Psoas muscle (tissue), 8 donors: ENCODE measurements around the gene PHF13. TPM values are rescaled to one million over a fixed set of nuclear protein-coding genes. Genes with fewer than 3 reads are reported as not detected.

ENCODE experiments used
- ATAC-seq, 4 donors: fragments of 200-7000 bp; cut with Tn5 transposase; one replicate each; pipeline ENCODE4 v1.9.1; 2020; ENCODE audit warnings: moderate library complexity in 3 of 4, mild to moderate bottlenecking in 2 of 4
- DNase-seq, 2 donors: peaks; one replicate each; pipeline ENCODE4 v3.0.0-alpha.2; 2020
- H3K27ac ChIP-seq: fragments of 200-600 bp; one replicate; pipeline ENCODE4 v1.8.0; 2022
- H3K27me3 ChIP-seq, 3 donors: fragments of 200-600 bp in 1 of 3; one replicate each; pipeline versions ENCODE4 v1.6.1 to v1.8.0; 2013 to 2022; ENCODE audit warnings: low read length in 2 of 3, mild to moderate bottlenecking in 2 of 3, moderate library complexity in 1 of 3; ENCODE audit not compliant: insufficient read depth in 3 of 3
- H3K36me3 ChIP-seq, 2 donors: fragments of 200-600 bp in 1 of 2; one replicate each; pipeline versions ENCODE4 v1.6.1 to v1.8.0; 2013 to 2022; ENCODE audit warnings: low read depth in 1 of 2, mild to moderate bottlenecking in 1 of 2, moderate library complexity in 1 of 2; ENCODE audit not compliant: insufficient read depth in 1 of 2
- H3K4me1 ChIP-seq: fragments of 200-600 bp; one replicate; pipeline ENCODE4 v1.8.0; 2022
- H3K4me3 ChIP-seq: fragments of 200-600 bp; one replicate; pipeline ENCODE4 v1.8.0; 2022; ENCODE audit warnings: mild to moderate bottlenecking
- H3K9me3 ChIP-seq: fragments of 200-600 bp; one replicate; pipeline ENCODE4 v1.8.0; 2022
- CTCF ChIP-seq: fragments of 200-600 bp; IDR thresholded peaks from one replicate; pipeline ENCODE4 v1.8.0; 2022; ENCODE audit warnings: antibody characterized with exemption
- WGBS, 3 donors: extraction: QIAGEN DNeasy Blood & Tissue Kit; methylation state at CpG; one replicate each; pipeline versions ENCODE4 v1.1.6 to v1.1.7; 2013; 5-methylcytosine and 5-hydroxymethylcytosine counted together
- intact Hi-C, 2 donors: fragments of 100-400 bp; cut with DNase I; formaldehyde crosslinking; loops; one replicate each; pipeline versions ENCODE4 v1.11.0 to v1.14.2; 2022
- polyA plus RNA-seq, 3 donors: library from polyadenylated mRNA; stranded (reverse); fragments of 200-250 nt; gene quantifications; one replicate each; pipeline ENCODE4 v1.2.3, GENCODE V29; 2013
- total RNA-seq, 4 donors: library from RNA; stranded (reverse); fragmentation: NEBNext Ultra II Directional in 2 of 4; extraction: Animal tissue kit (Norgen Biotek cat#: 25700) in 2 of 4; gene quantifications; one replicate each; pipeline versions ENCODE4 v1.2.1 to v1.2.4, GENCODE V29; 2021 to 2023
- donor health status: healthy with polysubstance abuse.
- donor health status: DM: no; HTN: no; CAD: no; lungs with moderate emphysema.
- donor health status: Bipolar disorder and iron deficiency.
- donor health status: healthy.
- donor health status: DM: yes; HTN: yes; CAD: no.
- donor health status: DM: no; HTN: no; CAD: no.
- donor health status: DM: no; HTN: no; CAD: no.
- donor health status: DM: yes; HTN: yes; CAD: no.

Gene PHF13
- total and polyA plus RNA-seq, 7 donors = 4.8 to 21.3 (median 7.5) TPM

GRCh38 chr1:6666696-6667095, 53.2 kb downstream of the PHF13 start:
- intact Hi-C loops = no loop called here
- no peak overlapping the region for H3K4me3 ChIP-seq
- no peak overlapping the region for H3K27ac ChIP-seq
- DNase-seq = no peak
- peaks cover 2 to 42% of the 10 kb centered on the region in 2 donors for H3K36me3 ChIP-seq
- no peak for ATAC-seq
- no peaks in the 10 kb centered on the region for H3K9me3 ChIP-seq
- H3K27me3 ChIP-seq = no peaks in the 10 kb centered on the region
- TF ChIP-seq CTCF = no peak
- no peaks in the 10 kb centered on the region for H3K4me1 ChIP-seq
- WGBS, 3 donors = 89 to 92% (median 91%) methylated on average over 5 of the region's 5 CpGs

GRCh38 chr1:6667139-6667538, 53.6 kb downstream of the PHF13 start:
- ATAC-seq (peak in 1 of 4 donors; percentile 38), DNase-seq (no peak)
- TF ChIP-seq CTCF = no peak
- no peaks in the 10 kb centered on the region for H3K27me3 ChIP-seq
- intact Hi-C loops = no loop called here
- H3K4me3 ChIP-seq = no peak overlapping the region
- H3K9me3 ChIP-seq = no peaks in the 10 kb centered on the region
- peaks cover 1% of the 10 kb centered on the region for H3K4me1 ChIP-seq
- H3K36me3 ChIP-seq = peaks cover 2 to 42% of the 10 kb centered on the region in 2 donors
- no peak overlapping the region for H3K27ac ChIP-seq
- 93 to 95% (median 95%) methylated on average over 6 of the region's 6 CpGs for WGBS, 3 donors

- no peaks in the 10 kb centered on the region for H3K9me3 ChIP-seq
- ATAC-seq = no peak
- no peaks in the 10 kb centered on the region for H3K27me3 ChIP-seq
- intact Hi-C loops = no loop called here
- DNase-seq = no peak
- WGBS, 3 donors = 95 to 98% (median 97%) methylated on average over 9 of the region's 9 CpGs
- peaks cover 2 to 41% of the 10 kb centered on the region in 2 donors for H3K36me3 ChIP-seq
- peaks cover 13% of the 10 kb centered on the region for H3K4me1 ChIP-seq
- H3K4me3 ChIP-seq = no peak overlapping the region
- no peak for TF ChIP-seq CTCF
- no peak overlapping the region for H3K27ac ChIP-seq
Measured at GRCh38 chr1:6668503-6668902, 55.0 kb downstream of the PHF13 start.

- TF ChIP-seq CTCF = no peak
- Histone ChIP-seq H3K36me3 (peaks cover 0 to 29% of the 10 kb centered on the region in 2 donors), H3K27me3 (no peaks in the 10 kb centered on the region), H3K4me1 (peaks cover 23% of the 10 kb centered on the region), H3K4me3 (no peak overlapping the region), H3K9me3 (no peaks in the 10 kb centered on the region), H3K27ac (peak overlapping the region; percentile 39)
- no peak for DNase-seq
- peak; percentile 53 to 86 (median 76) for ATAC-seq
- 34 to 51% (median 45%) methylated on average over 2 of the region's 2 CpGs for WGBS, 3 donors
- intact Hi-C loops = no loop called here
Measured at GRCh38 chr1:6672558-6672957, 59.0 kb downstream of the PHF13 start.

Other genes with a start within 250 kb of the PHF13 start
- 1 to 10 TPM; 3.5 to 4.9 (median 4.0) TPM for gene ACOT7, start 220.0 kb upstream of the PHF13 start, total RNA-seq
- 10 to 100 TPM in 1 of 3 donors, 1 to 10 TPM in 2; 2.3 to 12.4 (median 4.9) TPM for gene ACOT7, start 220.0 kb upstream of the PHF13 start, polyA plus RNA-seq
- under 1 TPM in 1 of 4 donors, not detected in 3; 0.06 TPM for gene HES2, start 193.8 kb upstream of the PHF13 start, total RNA-seq
- gene HES2, start 193.8 kb upstream of the PHF13 start, polyA plus RNA-seq = under 1 TPM in 1 of 3 donors, not detected in 2; 0.13 TPM
- not detected for gene ESPN, start 189.0 kb upstream of the PHF13 start, total RNA-seq
- gene ESPN, start 189.0 kb upstream of the PHF13 start, polyA plus RNA-seq = under 1 TPM in 1 of 3 donors, not detected in 2; 0.12 TPM
- gene TNFRSF25, start 147.6 kb upstream of the PHF13 start, total RNA-seq = 1 to 10 TPM; 1.5 to 2.6 (median 2.2) TPM
- 1 to 10 TPM; 1.5 to 2.7 (median 1.6) TPM for gene TNFRSF25, start 147.6 kb upstream of the PHF13 start, polyA plus RNA-seq
- 1 to 10 TPM; 2.6 to 3.3 (median 3.2) TPM for gene PLEKHG5, start 122.1 kb upstream of the PHF13 start, total RNA-seq
- gene PLEKHG5, start 122.1 kb upstream of the PHF13 start, polyA plus RNA-seq = 1 to 10 TPM; 1.5 to 2.3 (median 2.0) TPM
- gene NOL9, start 59.2 kb upstream of the PHF13 start, total RNA-seq = 10 to 100 TPM; 17.1 to 26.1 (median 22.8) TPM
- gene NOL9, start 59.2 kb upstream of the PHF13 start, polyA plus RNA-seq = 10 to 100 TPM in 1 of 3 donors, 1 to 10 TPM in 2; 5.0 to 10.6 (median 9.5) TPM
- gene TAS1R1, start 58.4 kb upstream of the PHF13 start, total RNA-seq = not detected
- under 1 TPM in 2 of 3 donors, not detected in 1; 0.04 to 0.16 TPM for gene TAS1R1, start 58.4 kb upstream of the PHF13 start, polyA plus RNA-seq
- 10 to 100 TPM in 3 of 4 donors, 1 to 10 TPM in 1; 3.7 to 12.0 (median 11.4) TPM for gene ZBTB48, start 33.7 kb upstream of the PHF13 start, total RNA-seq
- gene ZBTB48, start 33.7 kb upstream of the PHF13 start, polyA plus RNA-seq = 10 to 100 TPM in 2 of 3 donors, 1 to 10 TPM in 1; 9.7 to 16.6 (median 15.1) TPM
- gene KLHL21, start 10.9 kb upstream of the PHF13 start, total RNA-seq = 100 to 1,000 TPM in 3 of 4 donors, 10 to 100 TPM in 1; 87.3 to 253 (median 113) TPM
- gene KLHL21, start 10.9 kb upstream of the PHF13 start, polyA plus RNA-seq = 100 to 1,000 TPM in 2 of 3 donors, 10 to 100 TPM in 1; 83.1 to 200 (median 120) TPM
- gene THAP3, start 11.1 kb downstream of the PHF13 start, total RNA-seq = 10 to 100 TPM in 2 of 4 donors, 1 to 10 TPM in 2; 8.9 to 18.8 (median 13.4) TPM
- 10 to 100 TPM; 19.6 to 40.1 (median 22.8) TPM for gene THAP3, start 11.1 kb downstream of the PHF13 start, polyA plus RNA-seq
- gene DNAJC11, start 88.1 kb downstream of the PHF13 start, total RNA-seq = 10 to 100 TPM; 40.4 to 58.8 (median 51.1) TPM
- gene DNAJC11, start 88.1 kb downstream of the PHF13 start, polyA plus RNA-seq = 10 to 100 TPM; 28.2 to 65.4 (median 63.9) TPM
- 10 to 100 TPM; 64.6 to 76.5 (median 66.9) TPM for gene CAMTA1, start 171.7 kb downstream of the PHF13 start, total RNA-seq
- gene CAMTA1, start 171.7 kb downstream of the PHF13 start, polyA plus RNA-seq = 100 to 1,000 TPM in 2 of 3 donors, 10 to 100 TPM in 1; 88.3 to 206 (median 130) TPM